H1 (cell line): ENCODE results near the gene IFIT2. TPM values are rescaled to one million over a fixed set of nuclear protein-coding genes. Genes with fewer than 3 reads are reported as not detected.

Experiments
- CTCF ChIA-PET: fragments of 300-600 bp; sonication (Branson Sonifier 250); formaldehyde crosslinking; loops from one replicate; lab custom pipeline; 2021; ENCODE audit not compliant: partially characterized antibody; lab: Charles Lee
- POLR2A ChIA-PET: fragments of 300-600 bp; sonication (Branson Sonifier 250); formaldehyde crosslinking; loops from one replicate; lab custom pipeline; 2021; ENCODE audit warnings: inconsistent platforms; ENCODE audit not compliant: partially characterized antibody; lab: Charles Lee
- DNase-seq, 2 experiments: peaks; one replicate each; pipeline versions ENCODE4 v3.0.0 to v3.0.0-alpha.2; 2010 to 2022; ENCODE audit warnings: low spot score in 2 of 2, low read depth in 1 of 2, mixed read lengths in 1 of 2
- FAIRE-seq: peaks from 2 replicates; lab custom pipeline; 2011; peaks lifted over from hg19 to GRCh38; lab: Jason Lieb, UNC
- H2AFZ ChIP-seq: 2 replicates; pipeline ENCODE4 v1.8.1; 2012; ENCODE audit warnings: low read length, inconsistent platforms
- H2AK5ac ChIP-seq: 2 replicates; pipeline ENCODE4 v1.6.1; 2013; ENCODE audit warnings: low read depth, low read length
- H2BK120ac ChIP-seq: replicated peaks from 2 replicates; pipeline ENCODE3; 2013; ENCODE audit warnings: low read depth, low read length, inconsistent platforms
- H2BK12ac ChIP-seq: 2 replicates; pipeline ENCODE4 v1.6.1; 2013; ENCODE audit warnings: low read depth, low read length
- H2BK15ac ChIP-seq: 2 replicates; pipeline ENCODE4 v1.6.1; 2013; ENCODE audit warnings: low read length
- H2BK20ac ChIP-seq: 2 replicates; pipeline ENCODE4 v1.6.1; 2013; ENCODE audit warnings: low read length
- H2BK5ac ChIP-seq: 2 replicates; pipeline ENCODE4 v1.6.1; 2013; ENCODE audit warnings: low read depth, low read length
- H3K14ac ChIP-seq: 2 replicates; pipeline ENCODE4 v1.6.1; 2013; ENCODE audit warnings: inconsistent platforms; ENCODE audit not compliant: insufficient read length
- H3K18ac ChIP-seq: 2 replicates; pipeline ENCODE4 v1.6.1; 2013; ENCODE audit warnings: low read length; ENCODE audit errors: extremely low read depth
- H3K23ac ChIP-seq: 2 replicates; pipeline ENCODE4 v1.6.1; 2013; ENCODE audit warnings: inconsistent platforms; ENCODE audit not compliant: insufficient read length
- H3K23me2 ChIP-seq: 2 replicates; pipeline ENCODE4 v1.6.1; 2013; ENCODE audit warnings: low read depth, low read length
- H3K27ac ChIP-seq: 2 replicates; pipeline ENCODE4 v1.6.1; 2011; ENCODE audit warnings: low read depth, low read length, inconsistent platforms
- H3K27me3 ChIP-seq, 4 experiments: replicated peaks in 1 of 4; 1 replicate in 1 of 4; 2 replicates in 3 of 4; pipeline versions ENCODE4 v1.6.1 to v1.8.1; 2011 to 2013; ENCODE audit warnings: low read length in 3 of 4, mild to moderate bottlenecking in 3 of 4, inconsistent platforms in 2 of 4, mixed read lengths in 2 of 4, moderate library complexity in 1 of 4; ENCODE audit not compliant: control insufficient read depth in 3 of 4, insufficient read depth in 3 of 4; ENCODE audit errors: extremely low read depth in 1 of 4
- H3K36me3 ChIP-seq, 4 experiments: 2 replicates each; pipeline versions ENCODE4 v1.6.1 to v1.8.1; 2011 to 2013; ENCODE audit warnings: mild to moderate bottlenecking in 4 of 4, low read length in 3 of 4, moderate library complexity in 2 of 4, control low read depth in 1 of 4, inconsistent platforms in 1 of 4; ENCODE audit not compliant: insufficient read depth in 4 of 4, control insufficient read depth in 2 of 4
- H3K4ac ChIP-seq: replicated peaks from 2 replicates; pipeline ENCODE3; 2013; ENCODE audit warnings: low read length, low read depth, mixed read lengths, inconsistent platforms; ENCODE audit not compliant: insufficient read length
- H3K4me1 ChIP-seq, 4 experiments: replicated peaks in 1 of 4; 1 replicate in 1 of 4; 2 replicates in 3 of 4; pipeline versions ENCODE4 v1.6.1 to v1.8.1; 2011 to 2013; ENCODE audit warnings: low read length in 3 of 4, inconsistent platforms in 2 of 4, mixed read lengths in 1 of 4; ENCODE audit not compliant: insufficient read depth in 4 of 4, control insufficient read depth in 3 of 4
- H3K4me2 ChIP-seq, 2 experiments: 2 replicates each; pipeline versions ENCODE4 v1.6.1 to v1.8.1; 2011 to 2013; ENCODE audit warnings: low read depth in 2 of 2, low read length in 2 of 2, control low read depth in 1 of 2, inconsistent platforms in 1 of 2, mild to moderate bottlenecking in 1 of 2; ENCODE audit not compliant: insufficient read depth in 1 of 2
- H3K4me3 ChIP-seq, 4 experiments: fragments of 200-600, 300-600 bp in 1 of 4; sonication (generic), shearing (Covaris generic), sonication (Bioruptor Twin) in 1 of 4; 2 replicates each; pipeline versions ENCODE4 v1.5.1 to v1.8.1; 2011 to 2016; ENCODE audit warnings: low read length in 4 of 4, low read depth in 3 of 4, control low read depth in 2 of 4, inconsistent platforms in 2 of 4, mild to moderate bottlenecking in 2 of 4, mixed read lengths in 1 of 4, moderate library complexity in 1 of 4; ENCODE audit not compliant: insufficient read depth in 2 of 4; ENCODE audit errors: extremely low read depth in 1 of 4
- H3K56ac ChIP-seq: replicated peaks from 2 replicates; pipeline ENCODE3; 2013; ENCODE audit warnings: low read depth, mild to moderate bottlenecking, mixed read lengths, low read length, inconsistent platforms; ENCODE audit not compliant: insufficient read length
- H3K79me1 ChIP-seq: 2 replicates; pipeline ENCODE4 v1.6.1; 2013; ENCODE audit warnings: low read depth, low read length, control low read depth
- H3K79me2 ChIP-seq, 2 experiments: 2 replicates each; pipeline versions ENCODE4 v1.6.1 to v1.8.1; 2012 to 2013; ENCODE audit warnings: low read length in 2 of 2, mild to moderate bottlenecking in 2 of 2, inconsistent platforms in 1 of 2; ENCODE audit not compliant: insufficient read depth in 2 of 2, control insufficient read depth in 1 of 2
- H3K9ac ChIP-seq, 4 experiments: replicated peaks in 1 of 4; 1 replicate in 1 of 4; 2 replicates in 3 of 4; pipeline versions ENCODE4 v1.6.1 to v1.8.1; 2011 to 2013; ENCODE audit warnings: low read depth in 3 of 4, low read length in 3 of 4, control low read depth in 2 of 4, mild to moderate bottlenecking in 2 of 4, moderate library complexity in 2 of 4, inconsistent platforms in 1 of 4; ENCODE audit errors: extremely low read depth in 1 of 4
- H3K9me3 ChIP-seq, 2 experiments: 2 replicates each; pipeline versions ENCODE4 v1.6.1 to v1.8.1; 2012 to 2013; ENCODE audit warnings: mild to moderate bottlenecking in 2 of 2, moderate library complexity in 2 of 2, control low read depth in 1 of 2, inconsistent platforms in 1 of 2, low read depth in 1 of 2, low read length in 1 of 2, mixed read lengths in 1 of 2; ENCODE audit not compliant: insufficient read depth in 2 of 2
- H4K20me1 ChIP-seq, 2 experiments: replicated peaks in 1 of 2; 2 replicates each; pipeline versions ENCODE3 to v1.8.1; 2011 to 2013; ENCODE audit warnings: inconsistent platforms in 2 of 2, low read length in 2 of 2, mild to moderate bottlenecking in 1 of 2; ENCODE audit not compliant: insufficient read depth in 2 of 2, control insufficient read depth in 1 of 2
- H4K5ac ChIP-seq: 2 replicates; pipeline ENCODE4 v1.6.1; 2013; ENCODE audit warnings: low read length, low read depth, mixed read lengths, inconsistent platforms; ENCODE audit not compliant: insufficient read length
- H4K8ac ChIP-seq: 2 replicates; pipeline ENCODE4 v1.8.0; 2013; ENCODE audit warnings: mild to moderate bottlenecking, moderate library complexity, low read length, inconsistent platforms; ENCODE audit not compliant: insufficient read depth; ENCODE audit errors: extremely low read depth
- H4K91ac ChIP-seq: replicated peaks from 2 replicates; pipeline ENCODE3; 2013; ENCODE audit warnings: low read length, mixed read lengths, inconsistent platforms; ENCODE audit not compliant: insufficient read length
- CEBPB ChIP-seq: IDR thresholded peaks from 2 replicates; pipeline ENCODE4 v1.6.1; 2012; ENCODE audit warnings: low read depth, low read length
- CTBP2 ChIP-seq: IDR thresholded peaks from 2 replicates; pipeline ENCODE4 v1.7.0; 2011; ENCODE audit warnings: borderline replicate concordance, mild to moderate bottlenecking, moderate library complexity, mixed read lengths, low read length; ENCODE audit not compliant: insufficient read depth, insufficient read length
- SP2 ChIP-seq: IDR thresholded peaks from 2 replicates; pipeline ENCODE4 v1.6.1; 2012; ENCODE audit warnings: mild to moderate bottlenecking, low read length, inconsistent platforms
- TAF7 ChIP-seq: optimal IDR thresholded peaks from 2 replicates; pipeline ENCODE3; 2011; ENCODE audit warnings: low read depth, mild to moderate bottlenecking, inconsistent platforms, low read length, moderate library complexity, borderline replicate concordance
- TBP ChIP-seq: IDR thresholded peaks from 2 replicates; pipeline ENCODE4 v1.6.1; 2011; ENCODE audit warnings: low read depth, low read length, improper control_type of control experiment
- WGBS, 2 experiments: shearing (Covaris generic) in 1 of 2; methylation state at CpG; one replicate each; pipeline versions ENCODE4 v1.1.6 to v1.1.7; 2013 to 2015; ENCODE audit warnings: low lambda C conversion rate in 2 of 2, mixed read lengths in 2 of 2, inconsistent platforms in 1 of 2, low coverage in 1 of 2, missing lambda C conversion rate in 1 of 2; ENCODE audit not compliant: insufficient replicate concordance in 2 of 2, insufficient coverage in 1 of 2, insufficient read length in 1 of 2; ENCODE audit errors: extremely low coverage in 1 of 2, missing lambda C conversion rate in 1 of 2; 5-methylcytosine and 5-hydroxymethylcytosine counted together
- polyA plus RNA-seq, 7 experiments: library from polyadenylated mRNA; depleted of rRNA in 3 of 7; stranded (reverse) in 5 of 7; unstranded in 2 of 7; fragments of >200 nt in 5 of 7; fragments of 200-250 nt in 2 of 7; gene quantifications; 1 replicate in 5 of 7; 2 replicates in 1 of 7; 4 replicates in 1 of 7; pipeline versions ENCODE4 v1.2.1 to v1.2.3, GENCODE V29; 2011 to 2013; ENCODE audit warnings: missing spikeins in 2 of 7, mixed read lengths in 2 of 7
- total RNA-seq: library from RNA; stranded (reverse); fragmentation: NEBNext Ultra II Directional; extraction: Animal tissue kit (Norgen Biotek cat#: 25700); gene quantifications from 2 replicates; pipeline ENCODE4 v1.2.1, GENCODE V29; 2021

Gene IFIT2
- total and polyA plus RNA-seq, 2 of the 8 experiments (the other 6 are each of a cell fraction or from before 2014, with no cell fraction given), result 0.03 to 0.35 TPM

DNA sequence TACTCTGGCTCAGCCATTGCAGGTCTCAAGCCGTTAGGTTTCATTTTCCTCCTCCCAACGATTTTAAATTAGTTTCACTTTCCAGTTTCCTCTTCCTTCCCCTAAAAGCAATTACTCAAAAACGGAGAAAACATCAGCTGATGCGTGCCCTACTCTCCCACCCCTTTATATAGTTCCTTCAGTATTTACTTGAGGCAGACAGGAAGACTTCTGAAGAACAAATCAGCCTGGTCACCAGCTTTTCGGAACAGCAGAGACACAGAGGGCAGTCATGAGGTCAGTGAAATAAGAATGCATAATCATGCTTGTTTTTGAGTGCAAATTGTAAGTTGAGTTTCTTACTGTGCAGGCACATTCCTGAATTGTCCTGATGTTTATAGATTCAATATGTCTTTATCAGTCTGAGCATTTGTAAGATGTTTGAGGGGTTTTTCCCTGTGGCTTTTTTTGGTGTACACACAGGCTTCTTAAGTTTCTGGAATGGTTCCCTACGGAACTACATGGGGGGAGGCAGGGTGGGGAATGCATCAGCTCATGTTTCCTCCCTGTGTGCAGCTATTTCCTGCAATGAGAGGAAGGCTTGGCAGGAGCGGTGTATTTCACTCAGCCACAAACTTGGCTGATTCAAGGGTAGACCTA is 26.1 kb downstream of the IFIT2 start, which contains the start of gene IFIT3:
Gene IFIT3 (plus strand): TSS at position 195 of the 639 bp plus-strand sequence. CDS start 77 bp downstream, at position 272.
- POLR2A ChIA-PET, result interaction anchor here (0.9 kb wide), 1 partner anchor 19 kb away, joined by 3 read pairs; no protein-coding TSS in a partner anchor
- H2BK15ac ChIP-seq, result no peak within 1 kb of the TSS
- peak within 1 kb of the TSS; percentile 18 for H3K4ac ChIP-seq
- H4K91ac ChIP-seq, result peak within 1 kb of the TSS; percentile 23
- H2AK5ac ChIP-seq, result 0 out of 2 replicates have a peak within 1 kb of the TSS, but pooled peaks have one; percentile 24
- no peak within 1 kb of the TSS; a peak in 1 of 7 replicates for H3K9ac ChIP-seq
- peak within 1 kb of the TSS; percentile 93 for H2BK20ac ChIP-seq
- no peaks in the 10 kb centered on the region for H3K23me2 ChIP-seq
- peak within 1 kb of the TSS; percentile 93 for H3K18ac ChIP-seq
- no peaks in the 10 kb centered on the region for H3K36me3 ChIP-seq
- no peak for TF ChIP-seq TBP
- TF ChIP-seq CTBP2, result no peak
- no peak for TF ChIP-seq TAF7
- TF ChIP-seq SP2, result no peak
- TF ChIP-seq CEBPB, result no peak
- TF ChIP-seq, all 59 proteins: peak for 0
- FAIRE-seq (no peak), DNase-seq (no peak)
- no peaks in the 10 kb centered on the region for H3K79me2 ChIP-seq
- CTCF ChIA-PET, result no interaction called here
- H2BK120ac ChIP-seq, result no peak within 1 kb of the TSS
- H3K56ac ChIP-seq, result no peak within 1 kb of the TSS
- no peak within 1 kb of the TSS for H4K8ac ChIP-seq
- H4K20me1 ChIP-seq, result no peaks in the 10 kb centered on the region
- H2BK5ac ChIP-seq, result peak within 1 kb of the TSS; percentile 92
- H3K4me2 ChIP-seq, result peak within 1 kb of the TSS; percentile 18; a peak in 2 of 4 replicates
- H3K27me3 ChIP-seq, result no peaks in the 10 kb centered on the region
- H3K23ac ChIP-seq, result no peak within 1 kb of the TSS
- H2BK12ac ChIP-seq, result peak within 1 kb of the TSS; percentile 92; the same call in 1 of the 2 replicates
- no peak within 1 kb of the TSS for H3K14ac ChIP-seq
- H2AFZ ChIP-seq, result peak within 1 kb of the TSS; percentile 72
- H3K4me1 ChIP-seq, result peaks cover under 1 to 14% (median 6%) of the 10 kb centered on the region in 4 experiments; a peak in 6 of 7 replicates
- H3K27ac ChIP-seq, result peak within 1 kb of the TSS; percentile 39; the same call in 1 of the 2 replicates
- 64% methylated on average over 7 of the region's 7 CpGs; no CpG with 5 or more reads in 1 of the 2 experiments for WGBS, 2 experiments
- H3K4me3 ChIP-seq, result no peak within 1 kb of the TSS
- H4K5ac ChIP-seq, result no peak within 1 kb of the TSS
- H3K79me1 ChIP-seq, result no peaks in the 10 kb centered on the region
- no peaks in the 10 kb centered on the region for H3K9me3 ChIP-seq
